Measurements from ENCODE around the gene TP53.

DNA sequence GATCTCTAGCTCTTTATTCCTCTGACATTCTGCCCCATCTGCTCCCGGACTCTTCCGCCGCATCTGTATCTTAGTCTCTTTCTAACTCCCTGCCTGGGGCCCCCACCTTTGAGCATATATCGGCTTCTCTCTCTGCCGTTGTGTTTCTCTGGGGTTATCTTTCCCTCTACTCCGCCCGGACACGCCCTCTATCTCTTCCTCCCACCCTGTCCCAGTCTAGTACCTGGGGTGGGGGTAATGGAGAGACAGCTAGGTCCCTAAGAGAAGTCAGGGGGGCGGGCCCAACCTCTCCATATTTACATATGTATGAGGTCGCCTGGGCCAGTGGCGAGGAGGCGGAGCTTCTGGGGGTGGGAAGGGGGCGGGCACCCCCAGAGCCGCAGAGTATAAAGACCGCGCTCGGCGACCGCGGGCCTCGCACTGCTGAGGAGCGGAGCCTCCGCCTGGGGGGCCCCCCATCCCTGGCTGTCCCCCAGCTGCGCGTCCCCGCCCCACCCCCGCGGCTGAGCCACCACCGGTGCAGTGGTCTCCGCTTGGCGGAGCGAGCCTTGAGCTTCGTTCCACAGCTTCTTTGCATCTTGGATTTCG, 36.7 kb downstream of the TP53 start, which contains the start of gene ATP1B2:
- TF ChIP-seq GATA2 (IDR thresholded peaks at IDR 0.05; ENCODE audit: low read depth, low read length) (no peak), GATA3 (IDR thresholded peaks at IDR 0.05; ENCODE audit: low read depth, low read length) (no peak)
